Inflammatory macrophage treated with lipopolysaccharide for 1 hour (primary cell): ENCODE measurements around the gene PPP2R5E.
"Not testable (repeated sequence)": the region's sequence is repeated elsewhere in the genome, so short reads cannot be mapped to it uniquely, and the experiment has no call there.

Source experiments
- DNase-seq, 2 donors: peaks; one replicate each; pipeline ENCODE4 v3.0.0-alpha.2; 2020 to 2022

The PPP2R5E gene

DNA sequence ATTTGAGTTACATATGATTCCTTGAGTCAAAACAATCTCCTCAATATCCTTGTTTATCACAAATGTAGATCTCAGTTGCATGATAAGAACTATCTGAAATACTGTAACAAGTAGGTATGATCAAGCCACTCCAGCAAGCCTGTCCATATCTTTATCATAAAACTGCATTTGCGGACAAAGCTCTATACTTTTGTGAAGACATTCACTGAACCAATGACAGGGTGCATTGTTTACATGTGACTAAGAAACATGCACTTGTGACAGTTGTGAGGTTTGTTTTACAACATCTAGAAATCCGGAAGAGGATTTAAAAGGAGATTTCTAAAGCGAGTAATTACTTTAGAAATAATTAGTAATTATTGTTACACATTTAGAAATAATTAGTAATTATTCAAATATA lies 111.7 kb downstream of the PPP2R5E start:
- no peak for DNase-seq

DNA sequence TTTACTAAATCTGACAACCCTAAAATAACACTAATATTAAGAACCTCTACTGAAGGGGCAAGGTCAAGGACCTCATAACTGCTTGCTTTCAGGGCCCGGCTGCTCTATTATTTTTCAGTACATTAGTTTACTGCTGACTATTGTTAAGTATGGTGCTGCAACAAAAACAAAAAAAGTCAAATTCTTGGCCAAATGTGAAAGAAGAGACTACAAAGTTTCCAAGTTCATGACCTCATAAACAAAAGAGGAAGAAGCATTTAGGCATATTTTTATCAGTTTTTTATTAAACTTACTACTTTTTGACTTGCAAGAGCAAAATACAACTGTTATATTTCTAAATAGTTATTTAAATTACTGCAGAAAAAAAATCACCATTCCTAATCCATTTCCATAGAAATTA lies 114.7 kb downstream of the PPP2R5E start:
- peak; percentile 48 to 62 for DNase-seq

DNA sequence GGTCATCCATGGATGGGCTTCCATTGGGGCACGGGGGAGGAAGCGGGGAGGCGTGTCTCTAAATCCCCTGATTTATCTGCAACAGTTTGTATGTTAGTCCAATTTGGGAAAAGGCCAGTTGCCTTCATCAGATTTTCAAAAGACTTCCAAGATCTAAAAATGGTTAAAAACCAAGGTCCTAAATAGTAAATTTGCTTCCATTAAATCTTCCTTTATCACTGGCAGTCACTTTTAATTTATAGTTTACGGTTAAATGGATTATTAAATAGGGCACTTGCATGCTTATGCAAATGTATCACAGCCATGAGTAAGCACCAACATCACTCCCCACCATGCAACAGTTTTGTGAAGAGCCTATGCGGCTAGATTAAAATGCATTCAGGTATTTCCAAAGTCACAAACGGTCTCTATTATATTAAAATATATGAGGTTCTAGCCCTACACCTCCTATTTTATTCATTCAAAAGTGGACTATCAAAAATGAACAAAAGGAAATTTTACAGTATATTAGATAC lies 116.3 kb downstream of the PPP2R5E start:
- DNase-seq, result no peak

DNA sequence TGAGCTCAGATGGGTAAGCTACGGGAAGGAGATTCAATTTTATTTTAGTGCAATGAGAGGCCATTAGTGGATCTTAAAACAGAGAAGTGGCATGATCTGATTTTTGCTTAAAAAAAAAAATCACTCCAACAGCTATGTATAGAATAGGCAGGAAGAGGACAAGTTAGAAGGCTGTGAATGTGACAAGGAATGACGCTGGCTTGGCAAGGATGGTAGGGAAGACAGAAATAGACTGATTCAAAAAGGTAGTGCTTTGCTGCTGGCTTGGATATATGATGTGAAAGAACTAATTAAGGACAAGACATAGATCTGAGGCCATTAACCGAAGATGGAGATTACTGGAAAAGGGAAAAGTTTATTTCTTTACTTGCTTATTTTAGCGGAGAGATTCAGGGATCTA lies 119.3 kb downstream of the PPP2R5E start:
- no peak for DNase-seq

DNA sequence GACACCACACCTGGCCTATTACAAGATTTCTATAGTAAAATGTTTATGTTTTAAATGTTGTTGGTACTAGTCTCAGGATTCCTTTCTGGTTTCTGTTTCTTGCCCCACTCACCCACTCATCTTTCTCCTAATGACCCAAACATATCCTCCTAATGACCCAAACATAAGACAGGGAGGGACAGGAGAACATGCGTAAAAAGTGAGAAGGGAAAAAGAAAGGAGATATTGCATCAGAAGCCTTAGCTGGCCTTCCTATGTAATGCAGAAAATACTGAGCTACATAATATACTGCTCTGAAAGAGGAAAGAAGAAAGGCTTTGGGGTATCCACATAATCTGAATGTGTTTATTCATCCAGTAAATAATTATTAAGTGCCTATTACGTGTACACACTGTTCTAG lies 119.8 kb downstream of the PPP2R5E start:
- peak in 1 of 2 donors; percentile 12 for DNase-seq

DNA sequence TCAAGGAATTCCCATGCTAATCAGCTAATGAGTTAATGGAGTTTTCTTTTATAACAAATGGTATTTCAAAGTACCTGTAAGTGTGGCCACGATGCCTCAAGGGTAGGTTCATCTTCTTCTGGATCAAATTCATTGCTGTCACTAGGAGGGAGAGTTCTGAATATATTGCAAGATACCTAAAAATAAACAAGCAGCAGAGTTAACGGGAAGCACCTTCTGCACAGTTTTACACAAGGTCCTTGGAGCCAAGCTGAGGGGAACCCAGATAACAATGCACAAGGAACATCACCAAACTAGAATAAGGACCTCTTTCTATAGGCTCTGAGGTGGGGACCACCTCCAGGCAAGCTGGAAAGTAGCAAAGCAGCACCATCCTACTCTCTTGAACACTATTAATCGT lies 121.3 kb downstream of the PPP2R5E start:
- DNase-seq, result no peak

DNA sequence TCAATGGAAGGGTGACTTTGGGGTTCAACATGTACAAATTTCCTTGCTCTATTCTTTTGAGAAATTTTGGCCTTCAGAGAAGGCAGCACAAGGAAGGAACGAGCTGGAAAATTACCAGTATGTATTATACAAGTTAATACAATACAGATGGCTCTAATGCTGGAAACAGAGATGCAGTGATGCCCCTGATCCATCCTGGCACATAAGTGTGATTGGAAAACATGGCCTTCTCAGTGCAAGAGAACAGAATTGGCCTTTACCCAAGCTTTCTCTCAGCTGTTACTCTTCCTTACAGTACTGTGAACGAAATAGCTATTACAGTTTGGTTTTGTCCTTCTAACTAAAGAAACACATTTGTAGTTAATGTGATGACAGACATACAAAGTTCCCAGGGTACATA lies 122.0 kb downstream of the PPP2R5E start:
- no peak for DNase-seq

DNA sequence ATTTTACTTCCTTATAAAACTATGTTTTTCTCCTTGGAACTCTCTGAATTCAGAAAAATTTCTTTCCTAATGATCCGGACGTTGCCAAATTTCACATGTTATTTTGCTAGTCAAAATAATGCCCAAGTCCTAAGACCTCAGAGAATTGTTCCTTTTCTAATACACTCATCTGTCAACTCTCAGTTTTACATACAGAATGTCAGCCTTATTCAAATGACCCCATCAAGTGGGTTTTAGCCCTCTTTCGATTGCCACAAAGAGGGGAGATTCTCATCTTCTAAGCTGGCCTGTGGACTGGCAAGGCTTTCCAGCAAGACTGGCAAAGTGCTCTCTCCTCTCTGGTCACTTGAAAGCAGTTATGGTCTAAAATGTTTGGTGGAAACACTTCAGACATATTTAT lies 125.2 kb downstream of the PPP2R5E start:
- DNase-seq, result no peak

DNA sequence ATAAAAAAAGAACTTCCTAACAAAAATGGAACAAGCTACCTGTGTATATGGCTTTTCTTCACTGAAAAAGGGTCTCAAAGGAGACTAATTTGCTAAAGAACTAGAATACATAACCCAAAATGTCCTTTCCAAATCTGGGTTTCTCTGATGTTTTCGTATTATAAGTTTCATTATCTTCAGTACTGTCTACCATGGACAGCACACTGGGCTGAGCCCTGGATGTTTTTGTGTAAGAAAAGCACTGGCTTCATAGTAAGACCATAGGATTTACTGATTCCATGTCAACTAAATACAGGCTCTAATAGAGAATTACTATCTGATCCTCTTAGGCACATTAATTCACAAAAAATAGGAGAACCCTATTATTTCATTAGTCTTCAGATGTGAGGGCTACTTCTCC lies 130.2 kb downstream of the PPP2R5E start:
- DNase-seq, result no peak

DNA sequence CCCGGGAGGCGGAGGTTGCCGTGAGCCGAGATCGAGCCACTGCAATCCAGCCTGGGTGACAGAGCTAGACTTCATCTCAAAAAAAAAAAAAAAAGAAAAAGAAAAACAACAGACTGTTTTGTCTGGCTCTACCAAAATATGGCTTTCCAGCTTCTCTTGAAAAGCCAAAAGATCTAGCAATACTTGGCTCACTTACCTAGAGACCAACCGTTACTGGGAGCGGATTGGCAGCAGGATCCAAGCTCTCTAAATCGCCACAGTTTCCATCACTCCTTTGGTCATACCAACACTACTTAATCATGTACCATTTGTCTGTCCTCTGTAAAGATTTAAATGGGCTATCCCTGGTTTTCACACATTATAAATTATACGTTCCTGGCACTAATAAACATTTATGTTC lies 136.8 kb downstream of the PPP2R5E start:
- DNase-seq, result no peak

DNA sequence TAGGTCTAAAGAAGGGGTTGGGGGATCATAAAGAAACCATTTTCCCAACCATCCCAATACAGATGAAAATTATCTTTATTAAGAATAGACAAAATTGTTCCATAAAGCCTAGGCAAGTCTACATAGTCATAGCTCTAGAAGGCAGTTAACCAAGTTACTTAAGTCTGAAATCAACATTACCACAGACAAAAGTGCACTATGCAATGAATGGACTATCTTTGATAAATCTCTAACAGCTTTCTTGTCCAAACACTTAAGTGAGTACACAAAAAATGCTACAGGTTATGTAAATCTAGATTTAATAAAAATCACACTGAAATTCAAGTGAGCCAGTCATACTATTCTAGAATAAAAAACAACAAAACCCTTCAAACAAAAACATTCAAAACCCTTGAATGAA lies 137.5 kb downstream of the PPP2R5E start:
- DNase-seq, result no peak

DNA sequence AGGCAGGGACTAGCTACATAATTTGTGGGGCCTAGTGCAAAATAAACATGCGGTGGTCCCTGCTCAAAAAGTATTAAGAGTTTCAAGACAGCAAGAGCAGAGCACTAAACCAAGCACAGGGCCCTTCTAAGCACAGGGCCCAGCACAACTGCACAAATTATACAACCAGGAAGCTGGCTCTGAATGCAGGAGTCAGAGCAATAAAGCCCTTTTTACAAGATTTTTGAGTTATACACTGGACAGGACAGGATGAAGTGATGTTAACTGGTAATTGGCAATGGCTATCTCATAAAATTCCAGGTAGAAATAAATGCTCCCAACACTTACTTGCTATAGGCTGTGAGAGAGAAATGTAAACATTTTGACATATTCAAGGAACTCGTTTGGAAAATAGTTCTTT lies 138.3 kb downstream of the PPP2R5E start:
- DNase-seq, result no peak

DNA sequence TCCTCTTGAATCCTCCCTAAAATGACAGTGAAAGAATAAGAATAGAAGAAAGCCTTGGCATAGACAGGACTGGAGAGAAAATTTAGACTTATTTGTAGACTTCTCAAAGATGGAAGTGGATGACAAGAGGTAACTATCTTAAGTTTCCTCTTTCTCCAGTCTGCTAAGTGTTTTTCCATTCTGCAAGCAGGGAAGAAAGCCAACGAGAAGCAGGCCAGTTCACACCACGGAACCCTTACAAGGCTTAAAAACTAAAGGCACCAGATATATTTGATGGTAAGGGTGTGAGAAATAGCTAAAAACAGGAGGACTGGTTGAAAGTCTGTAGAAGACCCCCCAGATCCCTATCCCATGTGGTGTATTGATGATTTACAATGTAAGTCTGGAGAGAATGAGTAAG lies 141.5 kb downstream of the PPP2R5E start:
- DNase-seq, result no peak

DNA sequence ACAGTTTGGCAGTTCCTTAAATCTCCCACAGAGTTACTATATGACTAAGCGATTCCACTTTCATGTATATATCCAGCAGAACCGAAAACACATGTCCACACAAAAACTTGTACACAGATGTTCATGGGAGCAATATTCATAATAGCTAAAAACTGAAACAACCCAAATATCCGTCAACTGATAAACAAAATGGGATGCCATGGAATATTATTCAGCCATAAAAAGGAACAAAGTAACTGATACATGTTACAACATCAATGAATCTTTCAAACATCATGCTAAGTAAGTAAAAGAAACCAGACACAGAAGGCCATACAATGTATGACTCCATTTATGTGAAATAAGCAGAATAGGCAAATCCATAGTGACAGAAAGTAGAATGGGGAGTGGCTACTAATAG lies 144.2 kb downstream of the PPP2R5E start:
- DNase-seq, result no peak

DNA sequence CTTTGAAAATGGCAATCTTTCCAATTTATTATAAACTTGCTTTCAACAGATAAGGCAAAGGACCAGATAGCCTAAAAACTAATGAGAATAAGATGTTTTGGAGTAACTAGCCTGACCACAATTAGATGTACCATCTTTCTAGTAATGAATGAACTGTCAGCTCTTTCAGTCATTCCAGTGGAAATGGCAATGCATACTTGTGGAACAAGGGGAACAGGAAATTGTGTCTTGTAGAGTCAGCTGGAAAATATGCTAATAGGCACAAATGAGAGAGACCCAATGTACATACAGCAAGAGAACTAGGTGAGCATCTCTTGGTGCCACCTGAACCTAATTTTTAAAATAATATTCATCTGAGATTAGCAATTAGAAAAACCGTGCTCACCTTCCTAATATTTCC lies 148.3 kb downstream of the PPP2R5E start:
- no peak for DNase-seq

DNA sequence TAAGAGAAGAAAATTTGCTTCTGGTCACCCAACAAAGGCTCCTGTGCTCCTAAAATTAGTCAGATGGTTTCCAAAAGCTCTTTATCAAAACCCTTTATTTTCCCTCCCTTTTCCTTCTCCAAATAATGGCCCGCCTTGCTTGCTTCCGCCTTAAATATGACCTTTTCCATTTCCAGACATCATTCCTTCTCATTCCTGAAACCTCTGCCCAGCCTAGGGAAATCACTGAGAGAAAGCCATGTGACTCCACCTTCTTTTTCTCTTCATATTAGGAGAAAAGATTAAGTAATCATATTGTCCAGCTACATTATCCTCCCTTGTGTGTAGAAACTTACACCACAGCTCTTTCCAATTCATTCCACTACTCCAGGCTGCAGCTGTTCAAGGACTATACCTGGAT lies 148.7 kb downstream of the PPP2R5E start:
- no peak for DNase-seq

DNA sequence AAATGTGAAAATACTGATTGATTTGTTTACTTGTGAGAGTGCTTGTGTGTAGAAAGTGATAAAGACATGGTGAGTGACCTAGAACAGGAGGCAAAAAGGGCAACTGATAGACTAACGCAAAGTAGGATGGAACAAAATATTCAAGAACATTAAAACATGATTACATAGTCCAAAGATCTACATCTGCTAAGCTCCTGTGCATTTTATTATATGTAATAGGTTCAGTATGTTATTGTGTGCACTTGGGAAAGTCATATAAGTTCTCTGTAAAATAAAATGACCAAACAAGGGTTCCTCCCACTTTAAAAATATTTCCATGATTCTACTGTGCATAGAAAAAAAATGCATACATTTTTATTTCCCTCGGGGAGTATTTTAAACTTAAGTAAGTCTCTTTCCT lies 150.2 kb downstream of the PPP2R5E start:
- DNase-seq, result no peak

DNA sequence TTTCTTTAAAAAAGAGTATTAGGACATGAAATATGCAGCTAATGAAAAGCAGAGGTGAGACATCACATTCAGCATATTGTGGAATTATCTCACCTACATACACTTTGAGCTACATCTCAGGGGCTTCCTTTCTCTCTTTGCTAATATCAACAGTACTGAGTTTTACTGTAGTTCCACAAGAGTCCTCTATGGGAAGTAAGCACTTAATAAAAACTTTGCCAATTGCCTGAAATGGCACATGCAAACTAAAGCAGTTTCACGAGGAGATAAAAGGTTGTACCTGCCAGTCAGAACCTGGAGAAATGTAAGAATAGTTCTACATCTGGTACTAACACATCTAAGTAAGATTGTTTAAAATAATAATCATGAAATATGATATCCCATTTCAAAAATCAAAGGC lies 150.9 kb downstream of the PPP2R5E start:
- no peak for DNase-seq

DNA sequence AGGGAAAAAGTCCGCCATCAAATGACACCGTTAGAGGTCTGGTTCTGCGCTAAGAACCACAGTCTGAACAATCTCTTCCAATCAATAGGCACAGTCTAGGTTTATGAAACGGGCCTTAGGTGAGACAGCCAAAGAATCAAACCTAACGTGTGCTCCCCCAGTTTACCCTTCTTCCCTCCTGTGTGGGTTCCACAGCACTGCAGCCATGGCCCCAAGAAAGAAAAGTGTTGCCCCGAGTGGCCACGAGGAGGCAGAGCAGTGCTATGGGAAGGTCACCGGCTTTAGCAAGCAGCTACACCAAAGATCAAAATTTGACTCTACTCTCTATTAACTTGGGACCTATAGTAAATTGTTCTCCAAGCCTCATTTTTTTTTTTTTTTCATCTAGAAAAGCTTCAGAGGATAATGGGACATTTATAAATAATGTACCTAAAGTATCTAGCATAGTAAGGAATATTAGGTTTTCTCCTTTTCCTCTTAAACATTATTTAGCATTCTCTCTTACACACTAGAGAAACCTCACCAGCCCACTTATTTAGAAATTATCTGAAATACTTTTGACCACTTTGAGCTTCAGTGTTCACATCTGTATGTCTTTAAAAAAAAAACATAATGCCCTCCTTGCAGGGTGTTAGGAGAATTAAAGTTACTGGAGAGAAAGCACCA lies 154.3 kb downstream of the PPP2R5E start:
- DNase-seq, result peak; percentile 32 to 69

DNA sequence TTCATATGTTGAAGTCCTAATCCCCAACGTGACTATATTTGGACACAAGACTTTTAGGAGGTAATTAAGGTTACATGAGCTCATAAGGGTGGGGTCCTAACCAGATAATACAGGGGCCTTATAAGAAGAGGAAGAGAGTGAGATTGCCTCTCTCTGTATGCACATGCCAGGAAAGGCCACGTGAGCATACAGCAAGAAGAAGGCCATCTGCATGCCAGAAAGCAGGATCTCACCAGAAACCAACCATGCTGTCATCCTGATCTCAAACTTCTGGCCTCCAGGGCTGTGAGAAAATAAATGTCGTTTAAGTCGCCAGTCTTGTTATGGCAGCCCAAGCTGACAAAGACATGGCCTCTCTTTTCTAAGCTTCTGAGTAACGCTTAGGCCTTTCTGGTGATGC lies 155.5 kb downstream of the PPP2R5E start:
- DNase-seq, result no peak

DNA sequence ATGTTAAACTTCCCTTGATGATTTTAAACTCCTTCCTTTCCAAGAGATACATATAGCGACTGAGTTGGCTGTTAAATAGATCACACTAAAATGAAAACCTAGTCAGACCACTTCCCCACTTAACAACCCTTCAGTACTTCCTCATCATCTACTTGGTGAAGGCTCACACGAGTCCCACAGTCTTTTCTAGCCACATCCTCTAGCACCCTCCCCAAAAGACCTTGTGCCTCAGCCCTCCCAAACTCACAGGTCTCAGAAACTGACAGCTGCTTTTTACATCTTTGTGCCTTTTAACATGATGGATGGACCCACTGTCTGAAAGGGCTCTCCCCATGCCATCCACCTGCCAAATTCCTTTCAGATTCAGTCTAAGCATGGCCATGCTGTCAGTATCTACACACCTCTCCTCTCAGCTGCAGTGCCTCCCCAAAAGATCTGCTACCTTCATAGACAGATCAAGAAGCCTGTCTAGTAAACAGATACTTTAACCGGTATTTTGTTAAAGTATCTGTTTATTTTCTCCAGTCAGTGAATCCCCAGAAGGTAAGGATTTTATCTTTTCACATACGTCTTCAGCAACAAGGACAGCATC lies 159.3 kb downstream of the PPP2R5E start:
- no peak for DNase-seq

DNA sequence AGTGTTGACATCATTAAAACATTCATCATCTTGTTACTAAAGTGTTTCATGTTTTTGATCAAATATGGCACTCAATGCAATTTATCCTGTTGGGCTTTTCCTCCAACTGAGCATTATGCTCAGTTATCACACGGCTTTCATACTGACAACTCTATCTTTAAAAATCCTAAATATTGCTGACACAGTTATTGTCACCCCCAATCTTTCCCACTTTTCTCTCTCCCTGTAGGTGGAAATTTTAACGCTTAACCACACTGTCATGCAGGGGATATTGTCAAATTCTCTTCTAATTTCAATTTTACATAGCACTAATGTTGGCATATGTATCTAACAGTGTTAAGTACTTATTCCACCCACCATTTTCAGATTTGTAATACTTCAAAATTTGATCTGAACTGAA lies 164.7 kb downstream of the PPP2R5E start:
- no peak for DNase-seq

DNA sequence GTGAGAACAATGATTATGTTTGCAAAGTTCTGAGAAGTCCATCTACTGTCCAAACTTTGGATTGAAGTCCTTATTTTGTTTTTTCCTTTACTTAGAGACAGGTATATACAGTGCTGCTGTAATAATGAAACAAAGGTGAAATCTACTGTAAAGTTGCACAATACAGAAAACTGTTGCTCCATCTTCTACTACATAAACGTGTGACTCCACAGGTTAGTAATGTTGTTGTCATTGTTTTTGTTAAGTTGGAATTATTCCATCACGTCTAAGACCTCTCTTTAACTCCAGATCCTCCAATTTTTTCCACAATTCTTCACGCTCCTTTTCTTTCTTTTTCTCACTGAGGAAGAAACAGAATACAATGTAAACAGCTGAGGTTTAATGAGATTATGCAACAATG lies 167.4 kb downstream of the PPP2R5E start:
- no peak for DNase-seq

DNA sequence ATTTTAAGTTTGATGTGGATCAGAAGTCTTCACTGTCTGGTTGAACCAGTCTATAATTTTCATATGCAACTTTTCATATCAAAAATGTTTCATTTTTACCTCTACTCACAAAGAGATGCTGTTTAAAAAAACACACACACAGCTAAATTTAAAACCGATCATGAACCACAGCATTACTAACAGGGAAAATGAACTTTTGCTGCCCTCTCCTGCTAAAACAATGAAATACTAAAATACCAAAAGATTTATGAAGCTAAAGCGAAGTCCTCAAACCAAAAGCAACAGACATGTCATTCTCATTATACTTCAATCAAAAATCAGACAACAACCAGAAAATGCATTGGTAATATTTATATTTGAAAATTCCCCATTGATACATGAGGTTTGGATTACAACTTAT lies 171.6 kb downstream of the PPP2R5E start:
- DNase-seq, result not testable (repeated sequence)

DNA sequence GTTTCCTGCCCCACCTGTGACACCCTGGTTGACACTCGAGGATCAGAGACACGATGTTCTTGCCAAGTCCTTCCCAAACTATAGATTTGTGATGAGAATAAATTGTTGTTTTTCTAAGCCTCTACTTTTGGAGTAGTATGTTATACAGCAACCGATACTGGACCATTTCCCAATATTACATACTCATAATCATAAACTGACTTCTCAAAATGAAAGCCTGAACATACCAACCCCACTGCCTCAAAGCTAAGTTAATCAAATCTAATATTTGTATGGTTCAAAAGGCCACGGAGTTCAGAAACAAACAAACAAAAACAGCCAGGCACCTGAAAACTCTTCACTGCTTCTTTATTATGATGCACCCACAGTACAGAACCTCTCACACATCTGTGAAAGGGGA lies 172.1 kb downstream of the PPP2R5E start:
- no peak for DNase-seq
